Erythroblast (primary cell): Measurements from ENCODE around the gene MAP3K19.

ENCODE experiments used
- GATA1 ChIP-seq: IDR thresholded peaks from 2 replicates; pipeline ENCODE4 v1.6.1; 2011; ENCODE audit warnings: low read depth, mild to moderate bottlenecking, control low read depth, low read length, moderate library complexity
- POLR2A ChIP-seq: IDR thresholded peaks from 2 replicates; pipeline ENCODE4 v1.6.1; 2011; ENCODE audit warnings: mild to moderate bottlenecking, low read length

DNA sequence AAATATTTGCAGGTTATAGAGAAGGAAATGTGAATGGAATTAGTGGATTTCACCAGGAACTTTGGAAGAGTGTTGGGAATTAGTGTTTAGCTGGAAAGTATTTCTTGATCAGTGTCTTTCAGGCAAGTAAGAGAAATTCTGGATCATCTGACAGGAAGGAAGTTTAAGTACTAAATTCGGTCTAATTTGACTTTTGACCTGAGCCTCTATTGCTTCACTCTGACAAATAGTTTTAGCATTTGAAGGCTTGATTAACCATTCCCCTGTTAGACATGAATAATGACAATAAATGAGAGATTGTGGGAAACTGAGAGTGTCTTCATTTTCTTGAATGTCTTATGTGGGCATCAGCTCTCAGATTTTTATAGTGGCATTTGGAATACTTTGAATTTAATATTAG is 112.6 kb downstream of the MAP3K19 start:
- TF ChIP-seq POLR2A (no peak), GATA1 (no peak)
